Neural progenitor cell (in vitro differentiated cells): ENCODE results near the gene NALCN.

Source experiments
- EZH2phosphoT487 ChIP-seq: fragments of 200-600 bp; sonication (generic); IDR thresholded peaks from 2 replicates; pipeline ENCODE4 v1.6.1; 2017; ENCODE audit warnings: antibody characterized with exemption
- TF ChIP-seq, protein P1 (sequence below): fragments of 200-600 bp; sonication (generic); IDR thresholded peaks from 2 replicates; pipeline ENCODE4 v1.5.1; 2017; ENCODE audit warnings: antibody characterized with exemption, mild to moderate bottlenecking

DNA sequence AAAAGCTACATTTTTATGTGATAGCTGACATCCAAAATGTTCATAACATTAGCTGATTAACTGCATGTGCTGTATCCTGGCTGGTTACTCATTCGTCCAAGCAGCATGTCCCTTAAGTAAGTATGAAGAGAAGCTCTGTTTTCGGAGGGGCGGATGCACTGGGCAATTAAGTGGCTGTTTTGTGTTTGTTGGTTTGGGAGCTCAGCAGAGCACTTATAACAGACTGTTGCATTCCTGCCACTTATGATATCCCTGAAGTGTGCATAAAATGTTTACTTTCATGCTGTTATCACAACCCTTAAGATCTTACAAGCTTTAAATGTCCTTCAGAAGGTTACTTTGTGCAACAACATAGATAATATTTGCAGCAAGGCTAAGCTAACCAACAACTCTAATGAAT, 264.1 kb downstream of the NALCN start:
- TF ChIP-seq, protein P1, sequence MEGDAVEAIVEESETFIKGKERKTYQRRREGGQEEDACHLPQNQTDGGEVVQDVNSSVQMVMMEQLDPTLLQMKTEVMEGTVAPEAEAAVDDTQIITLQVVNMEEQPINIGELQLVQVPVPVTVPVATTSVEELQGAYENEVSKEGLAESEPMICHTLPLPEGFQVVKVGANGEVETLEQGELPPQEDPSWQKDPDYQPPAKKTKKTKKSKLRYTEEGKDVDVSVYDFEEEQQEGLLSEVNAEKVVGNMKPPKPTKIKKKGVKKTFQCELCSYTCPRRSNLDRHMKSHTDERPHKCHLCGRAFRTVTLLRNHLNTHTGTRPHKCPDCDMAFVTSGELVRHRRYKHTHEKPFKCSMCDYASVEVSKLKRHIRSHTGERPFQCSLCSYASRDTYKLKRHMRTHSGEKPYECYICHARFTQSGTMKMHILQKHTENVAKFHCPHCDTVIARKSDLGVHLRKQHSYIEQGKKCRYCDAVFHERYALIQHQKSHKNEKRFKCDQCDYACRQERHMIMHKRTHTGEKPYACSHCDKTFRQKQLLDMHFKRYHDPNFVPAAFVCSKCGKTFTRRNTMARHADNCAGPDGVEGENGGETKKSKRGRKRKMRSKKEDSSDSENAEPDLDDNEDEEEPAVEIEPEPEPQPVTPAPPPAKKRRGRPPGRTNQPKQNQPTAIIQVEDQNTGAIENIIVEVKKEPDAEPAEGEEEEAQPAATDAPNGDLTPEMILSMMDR, result no peak
- TF ChIP-seq EZH2phosphoT487, result no peak
